ENCODE measurements around the gene AUNIP.

GRCh38 chr1:25898223-25899015 is 39.2 kb upstream of the AUNIP start:
- TF ChIP-seq CTCF (IDR thresholded peaks at IDR 0.05; ENCODE audit: low read length), result no peak
- TF ChIP-seq EZH2 (IDR thresholded peaks at IDR 0.05; ENCODE audit: borderline replicate concordance, low read length), result no peak
